SK-N-SH treated with all-trans-retinoic acid at 6 μM for 48 hours (cell line): Measurements from ENCODE around the gene YAF2.

Experiments used
- ATAC-seq: fragments of 200-7000 bp; cut with Tn5 transposase; 3 replicates; pipeline ENCODE4 v1.9.1; 2020; ENCODE audit warnings: mild to moderate bottlenecking, moderate library complexity
- BACH2 ChIP-seq: fragments of 250-450 bp; sonication (Bioruptor Pico); IDR thresholded peaks from 2 replicates; pipeline ENCODE4 v1.9.0; 2021; ENCODE audit warnings: mild to moderate bottlenecking, borderline replicate concordance
- CREB5 ChIP-seq: fragments of 250-450 bp; sonication (Bioruptor Pico); IDR thresholded peaks from 2 replicates; pipeline ENCODE4 v1.5.1; 2020; ENCODE audit warnings: low read depth, mild to moderate bottlenecking, moderate library complexity
- CSDC2 ChIP-seq: fragments of 250-450 bp; sonication (Bioruptor Pico); IDR thresholded peaks from 2 replicates; pipeline ENCODE4 v1.5.0; 2020; ENCODE audit warnings: mild to moderate bottlenecking, moderate library complexity
- CSRNP3 ChIP-seq: fragments of 250-450 bp; sonication (Bioruptor Pico); IDR thresholded peaks from 2 replicates; pipeline ENCODE4 v1.5.1; 2021; ENCODE audit warnings: mild to moderate bottlenecking, moderate library complexity
- ESRRG ChIP-seq: fragments of 250-450 bp; sonication (Bioruptor Pico); IDR thresholded peaks from 2 replicates; pipeline ENCODE4 v1.6.1; 2021; ENCODE audit warnings: mild to moderate bottlenecking
- GLIS3 ChIP-seq: fragments of 250-450 bp; sonication (Bioruptor Pico); IDR thresholded peaks from 2 replicates; pipeline ENCODE4 v1.5.0; 2020; ENCODE audit warnings: mild to moderate bottlenecking, moderate library complexity
- ISL1 ChIP-seq: fragments of 250-450 bp; sonication (Bioruptor Pico); IDR thresholded peaks from 2 replicates; pipeline ENCODE4 v2.1.2; 2022; ENCODE audit warnings: mild to moderate bottlenecking, moderate library complexity
- OSR1 ChIP-seq: fragments of 250-450 bp; sonication (Bioruptor Pico); IDR thresholded peaks from 2 replicates; pipeline ENCODE4 v1.8.0; 2022; ENCODE audit warnings: moderate library complexity, mild to moderate bottlenecking, inconsistent platforms
- PATZ1 ChIP-seq: fragments of 250-450 bp; sonication (Bioruptor Pico); IDR thresholded peaks from 2 replicates; pipeline ENCODE4 v1.8.0; 2020; ENCODE audit warnings: mild to moderate bottlenecking, moderate library complexity, borderline replicate concordance
- POU6F1 ChIP-seq: fragments of 250-450 bp; sonication (Bioruptor Pico); IDR thresholded peaks from 2 replicates; pipeline ENCODE4 v1.8.0; 2021; ENCODE audit warnings: low read depth, mild to moderate bottlenecking, moderate library complexity, borderline replicate concordance
- RARB ChIP-seq: fragments of 250-450 bp; sonication (Bioruptor Pico); IDR thresholded peaks from 2 replicates; pipeline ENCODE4 v1.8.0; 2021; ENCODE audit warnings: mild to moderate bottlenecking, moderate library complexity
- SNAI2 ChIP-seq: fragments of 250-450 bp; sonication (Bioruptor Pico); IDR thresholded peaks from 2 replicates; pipeline ENCODE4 v1.5.0; 2020; ENCODE audit warnings: mild to moderate bottlenecking, moderate library complexity
- TCF4 ChIP-seq: fragments of 250-450 bp; sonication (Bioruptor Pico); IDR thresholded peaks from 2 replicates; pipeline ENCODE4 v1.8.0; 2021; ENCODE audit warnings: mild to moderate bottlenecking, moderate library complexity, borderline replicate concordance
- TOX ChIP-seq: fragments of 250-450 bp; sonication (Bioruptor Pico); IDR thresholded peaks from 2 replicates; pipeline ENCODE4 v1.8.0; 2021; ENCODE audit warnings: mild to moderate bottlenecking, moderate library complexity, borderline replicate concordance
- TSHZ2 ChIP-seq: fragments of 250-450 bp; sonication (Bioruptor Pico); IDR thresholded peaks from 2 replicates; pipeline ENCODE4 v1.5.0; 2020; ENCODE audit warnings: mild to moderate bottlenecking, moderate library complexity
- ZFP3 ChIP-seq: fragments of 250-450 bp; sonication (Bioruptor Pico); IDR thresholded peaks from 2 replicates; pipeline ENCODE4 v1.5.0; 2020; ENCODE audit warnings: mild to moderate bottlenecking, moderate library complexity
- ZNF565 ChIP-seq: fragments of 450-650 bp; formaldehyde crosslinking; conservative IDR thresholded peaks from 2 replicates; pipeline ENCODE4 v1.5.0; 2020; ENCODE audit warnings: low read depth, mild to moderate bottlenecking, moderate library complexity
- ZNF70 ChIP-seq: fragments of 450-650 bp; formaldehyde crosslinking; IDR thresholded peaks from 2 replicates; pipeline ENCODE4 v1.5.0; 2020; ENCODE audit warnings: mild to moderate bottlenecking, moderate library complexity
- ZNF8 ChIP-seq: fragments of 450-650 bp; formaldehyde crosslinking; IDR thresholded peaks from 2 replicates; pipeline ENCODE4 v1.5.0; 2020; ENCODE audit warnings: mild to moderate bottlenecking, moderate library complexity

The YAF2 gene

GRCh38 chr12:42167711-42168110 is 70.3 kb downstream of the YAF2 start:
- no peak for TF ChIP-seq CREB5
- TF ChIP-seq SNAI2 (CRISPR knock-in tag) = no peak
- no peak for TF ChIP-seq OSR1 (CRISPR knock-in tag)
- TF ChIP-seq RARB (CRISPR knock-in tag) = no peak
- no peak for TF ChIP-seq CSRNP3 (CRISPR knock-in tag)
- no peak for ATAC-seq

- ATAC-seq = no peak
- TF ChIP-seq GLIS3 (no peak), SNAI2 (CRISPR knock-in tag) (no peak), OSR1 (CRISPR knock-in tag) (no peak), ZNF70 (CRISPR knock-in tag) (no peak)
- TF ChIP-seq, all 23 proteins: peak for 0
Observed at GRCh38 chr12:42166501-42166900, 71.5 kb downstream of the YAF2 start.

GRCh38 chr12:42163913-42164312 is 74.1 kb downstream of the YAF2 start:
- TF ChIP-seq ISL1 (CRISPR knock-in tag) = no peak
- TF ChIP-seq GLIS3 = no peak
- TF ChIP-seq ZNF565 (CRISPR knock-in tag) = no peak
- no peak for TF ChIP-seq ZFP3
- no peak for TF ChIP-seq TSHZ2 (CRISPR knock-in tag)
- no peak for TF ChIP-seq RARB (CRISPR knock-in tag)
- TF ChIP-seq CSDC2 = no peak
- no peak for TF ChIP-seq ZNF70 (CRISPR knock-in tag)
- TF ChIP-seq PATZ1 (CRISPR knock-in tag) = no peak
- TF ChIP-seq TCF4 (CRISPR knock-in tag) = no peak
- TF ChIP-seq ESRRG (CRISPR knock-in tag) = no peak
- TF ChIP-seq POU6F1 (CRISPR knock-in tag) = no peak
- no peak for TF ChIP-seq TOX (CRISPR knock-in tag)
- TF ChIP-seq ZNF8 (CRISPR knock-in tag) = no peak

GRCh38 chr12:42162965-42163364 is 75.1 kb downstream of the YAF2 start:
- peak; percentile 30; the same call in 1 of the 2 replicates for TF ChIP-seq ISL1 (CRISPR knock-in tag)
- no peak for TF ChIP-seq ESRRG (CRISPR knock-in tag)
- TF ChIP-seq BACH2 (CRISPR knock-in tag) = no peak
- no peak for TF ChIP-seq CSDC2
- no peak for TF ChIP-seq OSR1 (CRISPR knock-in tag)
- TF ChIP-seq, all 23 proteins: peak for 1
- ATAC-seq = no peak; the same call in 2 of the 3 replicates

More at GRCh38 chr12:42163913-42164312, 74.1 kb downstream of the YAF2 start:
- no peak for ATAC-seq
